ENCODE measurements around the gene KHDRBS1. TPM values are rescaled to one million over a fixed set of nuclear protein-coding genes. Genes with fewer than 3 reads are reported as not detected.

Gene KHDRBS1
- total and polyA plus RNA-seq, 2 of the 13 experiments (the other 11 are each of a cell fraction or from before 2014, with no cell fraction given) = 25.1 to 39.0 TPM

GRCh38 chr1:32014199-32014947, 705 bp downstream of the KHDRBS1 start (continued):
- TF ChIP-seq ZNF10 (CRISPR knock-in tag; IDR thresholded peaks at IDR 0.05; ENCODE audit: borderline replicate concordance, low read depth) (no peak), NONO (IDR thresholded peaks at IDR 0.05) (no peak), NONO (CRISPR knock-in tag; conservative IDR thresholded peaks at IDR 0.05) (peak; percentile 41; the same call in 1 of the 2 replicates), ZNF281 (CRISPR knock-in tag; IDR thresholded peaks at IDR 0.05; ENCODE audit: borderline replicate concordance) (no peak), CAMTA2 (CRISPR knock-in tag; IDR thresholded peaks at IDR 0.05; ENCODE audit: borderline replicate concordance) (no peak), ZC3H4 (CRISPR knock-in tag; IDR thresholded peaks at IDR 0.05; ENCODE audit: borderline replicate concordance) (0 out of 2 replicates have a peak, but pooled peaks have one; percentile 61), ZNF713 (CRISPR knock-in tag; IDR thresholded peaks at IDR 0.05) (no peak), CREM (IDR thresholded peaks at IDR 0.05) (no peak), CREM (CRISPR knock-in tag; IDR thresholded peaks at IDR 0.05) (no peak), RFX5 (IDR thresholded peaks at IDR 0.05; ENCODE audit: low read depth, low read length) (no peak), RARA (CRISPR knock-in tag; IDR thresholded peaks at IDR 0.05) (no peak), NFATC3 (CRISPR knock-in tag; IDR thresholded peaks at IDR 0.05) (no peak), ETV6 (CRISPR knock-in tag; conservative IDR thresholded peaks at IDR 0.05) (no peak), ZNF576 (CRISPR knock-in tag; IDR thresholded peaks at IDR 0.05) (no peak)
- TF ChIP-seq, protein P1, sequence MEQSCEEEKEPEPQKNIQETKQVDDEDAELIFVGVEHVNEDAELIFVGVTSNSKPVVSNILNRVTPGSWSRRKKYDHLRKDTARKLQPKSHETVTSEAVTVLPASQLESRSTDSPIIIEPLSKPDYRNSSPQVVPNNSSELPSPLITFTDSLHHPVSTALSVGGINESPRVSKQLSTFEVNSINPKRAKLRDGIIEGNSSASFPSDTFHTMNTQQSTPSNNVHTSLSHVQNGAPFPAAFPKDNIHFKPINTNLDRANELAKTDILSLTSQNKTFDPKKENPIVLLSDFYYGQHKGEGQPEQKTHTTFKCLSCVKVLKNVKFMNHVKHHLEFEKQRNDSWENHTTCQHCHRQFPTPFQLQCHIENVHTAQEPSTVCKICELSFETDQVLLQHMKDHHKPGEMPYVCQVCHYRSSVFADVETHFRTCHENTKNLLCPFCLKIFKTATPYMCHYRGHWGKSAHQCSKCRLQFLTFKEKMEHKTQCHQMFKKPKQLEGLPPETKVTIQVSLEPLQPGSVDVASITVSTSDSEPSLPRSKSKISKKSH (CRISPR knock-in tag; IDR thresholded peaks at IDR 0.05; ENCODE audit: borderline replicate concordance) = peak; percentile 75; the same call in 1 of the 2 replicates
- TF ChIP-seq, protein P2, sequence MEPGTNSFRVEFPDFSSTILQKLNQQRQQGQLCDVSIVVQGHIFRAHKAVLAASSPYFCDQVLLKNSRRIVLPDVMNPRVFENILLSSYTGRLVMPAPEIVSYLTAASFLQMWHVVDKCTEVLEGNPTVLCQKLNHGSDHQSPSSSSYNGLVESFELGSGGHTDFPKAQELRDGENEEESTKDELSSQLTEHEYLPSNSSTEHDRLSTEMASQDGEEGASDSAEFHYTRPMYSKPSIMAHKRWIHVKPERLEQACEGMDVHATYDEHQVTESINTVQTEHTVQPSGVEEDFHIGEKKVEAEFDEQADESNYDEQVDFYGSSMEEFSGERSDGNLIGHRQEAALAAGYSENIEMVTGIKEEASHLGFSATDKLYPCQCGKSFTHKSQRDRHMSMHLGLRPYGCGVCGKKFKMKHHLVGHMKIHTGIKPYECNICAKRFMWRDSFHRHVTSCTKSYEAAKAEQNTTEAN (CRISPR knock-in tag; conservative IDR thresholded peaks at IDR 0.05) = 0 out of 2 replicates have a peak, but pooled peaks have one; percentile 10
- TF ChIP-seq, protein P3, sequence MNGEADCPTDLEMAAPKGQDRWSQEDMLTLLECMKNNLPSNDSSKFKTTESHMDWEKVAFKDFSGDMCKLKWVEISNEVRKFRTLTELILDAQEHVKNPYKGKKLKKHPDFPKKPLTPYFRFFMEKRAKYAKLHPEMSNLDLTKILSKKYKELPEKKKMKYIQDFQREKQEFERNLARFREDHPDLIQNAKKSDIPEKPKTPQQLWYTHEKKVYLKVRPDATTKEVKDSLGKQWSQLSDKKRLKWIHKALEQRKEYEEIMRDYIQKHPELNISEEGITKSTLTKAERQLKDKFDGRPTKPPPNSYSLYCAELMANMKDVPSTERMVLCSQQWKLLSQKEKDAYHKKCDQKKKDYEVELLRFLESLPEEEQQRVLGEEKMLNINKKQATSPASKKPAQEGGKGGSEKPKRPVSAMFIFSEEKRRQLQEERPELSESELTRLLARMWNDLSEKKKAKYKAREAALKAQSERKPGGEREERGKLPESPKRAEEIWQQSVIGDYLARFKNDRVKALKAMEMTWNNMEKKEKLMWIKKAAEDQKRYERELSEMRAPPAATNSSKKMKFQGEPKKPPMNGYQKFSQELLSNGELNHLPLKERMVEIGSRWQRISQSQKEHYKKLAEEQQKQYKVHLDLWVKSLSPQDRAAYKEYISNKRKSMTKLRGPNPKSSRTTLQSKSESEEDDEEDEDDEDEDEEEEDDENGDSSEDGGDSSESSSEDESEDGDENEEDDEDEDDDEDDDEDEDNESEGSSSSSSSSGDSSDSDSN (CRISPR knock-in tag; IDR thresholded peaks at IDR 0.05) = peak; percentile 37; the same call in 1 of the 2 replicates
- TF ChIP-seq, protein P4, sequence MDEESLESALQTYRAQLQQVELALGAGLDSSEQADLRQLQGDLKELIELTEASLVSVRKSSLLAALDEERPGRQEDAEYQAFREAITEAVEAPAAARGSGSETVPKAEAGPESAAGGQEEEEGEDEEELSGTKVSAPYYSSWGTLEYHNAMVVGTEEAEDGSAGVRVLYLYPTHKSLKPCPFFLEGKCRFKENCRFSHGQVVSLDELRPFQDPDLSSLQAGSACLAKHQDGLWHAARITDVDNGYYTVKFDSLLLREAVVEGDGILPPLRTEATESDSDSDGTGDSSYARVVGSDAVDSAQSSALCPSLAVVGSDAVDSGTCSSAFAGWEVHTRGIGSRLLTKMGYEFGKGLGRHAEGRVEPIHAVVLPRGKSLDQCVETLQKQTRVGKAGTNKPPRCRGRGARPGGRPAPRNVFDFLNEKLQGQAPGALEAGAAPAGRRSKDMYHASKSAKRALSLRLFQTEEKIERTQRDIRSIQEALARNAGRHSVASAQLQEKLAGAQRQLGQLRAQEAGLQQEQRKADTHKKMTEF (CRISPR knock-in tag; IDR thresholded peaks at IDR 0.05) = no peak
- TF ChIP-seq, protein P5, sequence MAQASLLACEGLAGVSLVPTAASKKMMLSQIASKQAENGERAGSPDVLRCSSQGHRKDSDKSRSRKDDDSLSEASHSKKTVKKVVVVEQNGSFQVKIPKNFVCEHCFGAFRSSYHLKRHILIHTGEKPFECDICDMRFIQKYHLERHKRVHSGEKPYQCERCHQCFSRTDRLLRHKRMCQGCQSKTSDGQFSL (CRISPR knock-in tag; IDR thresholded peaks at IDR 0.05) = no peak
